Spleen (tissue), 11 donors: ENCODE measurements around the gene TGFB1. TPM values are rescaled to one million over a fixed set of nuclear protein-coding genes. Genes with fewer than 3 reads are reported as not detected.
"Not testable (repeated sequence)": the region's sequence is repeated elsewhere in the genome, so short reads cannot be mapped to it uniquely, and the experiment has no call there.

ENCODE experiments used
- DNase-seq: peaks from one replicate; pipeline ENCODE4 v3.0.0-alpha.2; 2020
- H3K27ac ChIP-seq, 8 donors: fragments of 200-600 bp; sonication (generic) in 7 of 8; 1 replicate in 4 of 8; 2 replicates in 4 of 8; pipeline versions ENCODE4 v1.5.0 to v1.8.0; 2016 to 2021; ENCODE audit warnings: inconsistent platforms in 4 of 8, mild to moderate bottlenecking in 4 of 8, moderate library complexity in 1 of 8
- H3K27me3 ChIP-seq, 7 donors: fragments of 200-600 bp; sonication (generic) in 6 of 7; replicated peaks in 1 of 7; 1 replicate in 4 of 7; 2 replicates in 3 of 7; pipeline versions ENCODE4 v1.5.0 to v1.8.0; 2016 to 2021; ENCODE audit warnings: inconsistent platforms in 3 of 7, mild to moderate bottlenecking in 1 of 7
- H3K36me3 ChIP-seq, 6 donors: fragments of 200-600 bp; sonication (generic) in 5 of 6; 1 replicate in 4 of 6; 2 replicates in 2 of 6; pipeline versions ENCODE4 v1.5.0 to v1.8.0; 2016 to 2021; ENCODE audit warnings: inconsistent platforms in 2 of 6
- H3K4me1 ChIP-seq, 6 donors: fragments of 200-600 bp; sonication (generic) in 5 of 6; 1 replicate in 3 of 6; 2 replicates in 3 of 6; pipeline versions ENCODE4 v1.5.0 to v1.8.0; 2016 to 2021; ENCODE audit warnings: inconsistent platforms in 3 of 6
- H3K4me3 ChIP-seq, 8 donors: fragments of 200-600 bp; sonication (generic) in 7 of 8; 1 replicate in 4 of 8; 2 replicates in 4 of 8; pipeline versions ENCODE4 v1.5.0 to v1.8.0; 2016 to 2021; ENCODE audit warnings: inconsistent platforms in 4 of 8, mild to moderate bottlenecking in 4 of 8, moderate library complexity in 2 of 8
- H3K9me3 ChIP-seq, 8 donors: fragments of 200-600 bp; sonication (generic) in 7 of 8; 1 replicate in 4 of 8; 2 replicates in 4 of 8; pipeline versions ENCODE4 v1.5.0 to v1.8.0; 2016 to 2021; ENCODE audit warnings: inconsistent platforms in 4 of 8
- POLR2A ChIP-seq, 3 donors: fragments of 450-650 bp; IDR thresholded peaks; one replicate each; pipeline ENCODE4 v1.5.1; 2017; ENCODE audit warnings: antibody characterized with exemption in 3 of 3, mild to moderate bottlenecking in 1 of 3
- POLR2AphosphoS5 ChIP-seq, 3 donors: sonication (generic); formaldehyde crosslinking; IDR thresholded peaks; one replicate each; pipeline ENCODE4 v1.5.1; 2017; ENCODE audit warnings: antibody characterized with exemption in 3 of 3
- WGBS, 5 donors: extraction: QIAGEN DNeasy Blood & Tissue Kit in 3 of 5; methylation state at CpG; one replicate each; pipeline versions ENCODE4 v1.1.5 to v1.1.7; 2013 to 2018; 5-methylcytosine and 5-hydroxymethylcytosine counted together
- intact Hi-C: fragments of 100-400 bp; cut with DNase I; formaldehyde crosslinking; loops from one replicate; pipeline ENCODE4 v1.15.0; 2023; ENCODE audit warnings: low total_unique reads
- polyA plus RNA-seq, 3 donors: library from polyadenylated mRNA; stranded (reverse); fragments of 200-250 nt; gene quantifications; one replicate each; pipeline ENCODE4 v1.2.1, GENCODE V29; 2013
- small RNA-seq, 4 donors: library from RNA; depleted of rRNA; stranded (forward); fragments of <200 nt; gene quantifications; one replicate each; pipeline ENCODE3, GENCODE V24; 2016
- total RNA-seq, 7 donors: library from RNA; depleted of rRNA in 3 of 7; stranded (reverse); fragments of >200 nt in 3 of 7; fragmentation: NEBNext Ultra II Directional in 4 of 7; extraction: Animal tissue kit (Norgen Biotek cat#: 25700) in 4 of 7; gene quantifications; one replicate each; pipeline versions ENCODE4 v1.1.0 to v1.2.1, GENCODE V29; 2016 to 2021
- TF ChIP-seq, protein P1 (sequence below), 11 experiments: fragments of 200-600 bp in 7 of 11; fragments of 450-650 bp in 4 of 11; sonication (generic) in 4 of 11; IDR thresholded peaks in 8 of 11; conservative IDR thresholded peaks in 3 of 11; 1 replicate in 7 of 11; 2 replicates in 4 of 11; pipeline versions ENCODE4 v1.4.0 to v1.8.0; 2016 to 2021; ENCODE audit warnings: antibody characterized with exemption in 11 of 11, inconsistent platforms in 4 of 11, mild to moderate bottlenecking in 1 of 11
- donor health status: healthy with polysubstance abuse.
- donor health status: DM: no; HTN: no; CAD: no; lungs with moderate emphysema.
- donor health status: DM: no; HTN: no; CAD: no.
- donor health status: Bipolar disorder and iron deficiency.
- donor health status: healthy.
- donor health status: DM: no; HTN: no; CAD: no.
- donor health status: DM: yes; HTN: yes; CAD: no.

TGFB1 gene
- total and polyA plus RNA-seq, 10 donors, result 23.0 to 147 (median 106) TPM

DNA sequence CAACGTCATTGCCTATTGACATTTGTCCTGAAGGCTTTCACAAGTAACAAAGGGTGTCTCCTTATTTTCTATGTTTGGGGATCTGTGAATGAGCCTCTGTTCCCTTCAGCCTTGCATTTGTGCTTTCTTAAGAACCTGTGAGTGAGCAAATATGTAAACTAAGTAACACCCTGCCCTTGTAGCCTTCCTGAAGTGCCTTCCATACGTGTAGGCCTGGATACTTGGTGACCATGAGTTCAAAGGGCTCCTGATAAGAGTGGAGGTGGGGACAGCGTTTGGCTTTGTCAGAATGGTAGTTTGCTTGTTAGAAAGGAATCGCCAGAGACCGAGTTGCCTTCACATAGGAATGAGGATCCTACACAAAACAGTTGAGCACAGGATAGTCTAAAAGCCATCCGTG, 58.2 kb downstream of the TGFB1 start:
- Histone ChIP-seq H3K27ac (peak overlapping the region in 4 of 8 donors; percentile 92 to 98 (median 96)), H3K9me3 (no peaks in the 10 kb centered on the region), H3K4me3 (no peak overlapping the region), H3K36me3 (peaks cover 10 to 100% (median 91%) of the 10 kb centered on the region in 6 donors), H3K27me3 (no peaks in the 10 kb centered on the region), H3K4me1 (peaks cover 30 to 52% (median 46%) of the 10 kb centered on the region in 6 donors)
- 79 to 89% (median 83%) methylated on average over 6 of the region's 6 CpGs for WGBS, 5 donors
- intact Hi-C loops, result no loop called here
- no peak for DNase-seq
- TF ChIP-seq POLR2A (IDR thresholded peaks at IDR 0.05), result no peak
- no peak for TF ChIP-seq POLR2AphosphoS5 (IDR thresholded peaks at IDR 0.05)
- TF ChIP-seq, protein P1, sequence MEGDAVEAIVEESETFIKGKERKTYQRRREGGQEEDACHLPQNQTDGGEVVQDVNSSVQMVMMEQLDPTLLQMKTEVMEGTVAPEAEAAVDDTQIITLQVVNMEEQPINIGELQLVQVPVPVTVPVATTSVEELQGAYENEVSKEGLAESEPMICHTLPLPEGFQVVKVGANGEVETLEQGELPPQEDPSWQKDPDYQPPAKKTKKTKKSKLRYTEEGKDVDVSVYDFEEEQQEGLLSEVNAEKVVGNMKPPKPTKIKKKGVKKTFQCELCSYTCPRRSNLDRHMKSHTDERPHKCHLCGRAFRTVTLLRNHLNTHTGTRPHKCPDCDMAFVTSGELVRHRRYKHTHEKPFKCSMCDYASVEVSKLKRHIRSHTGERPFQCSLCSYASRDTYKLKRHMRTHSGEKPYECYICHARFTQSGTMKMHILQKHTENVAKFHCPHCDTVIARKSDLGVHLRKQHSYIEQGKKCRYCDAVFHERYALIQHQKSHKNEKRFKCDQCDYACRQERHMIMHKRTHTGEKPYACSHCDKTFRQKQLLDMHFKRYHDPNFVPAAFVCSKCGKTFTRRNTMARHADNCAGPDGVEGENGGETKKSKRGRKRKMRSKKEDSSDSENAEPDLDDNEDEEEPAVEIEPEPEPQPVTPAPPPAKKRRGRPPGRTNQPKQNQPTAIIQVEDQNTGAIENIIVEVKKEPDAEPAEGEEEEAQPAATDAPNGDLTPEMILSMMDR (IDR thresholded peaks at IDR 0.05 in 8 of 11, conservative IDR thresholded peaks at IDR 0.05 in 3 of 11), result no peak

DNA sequence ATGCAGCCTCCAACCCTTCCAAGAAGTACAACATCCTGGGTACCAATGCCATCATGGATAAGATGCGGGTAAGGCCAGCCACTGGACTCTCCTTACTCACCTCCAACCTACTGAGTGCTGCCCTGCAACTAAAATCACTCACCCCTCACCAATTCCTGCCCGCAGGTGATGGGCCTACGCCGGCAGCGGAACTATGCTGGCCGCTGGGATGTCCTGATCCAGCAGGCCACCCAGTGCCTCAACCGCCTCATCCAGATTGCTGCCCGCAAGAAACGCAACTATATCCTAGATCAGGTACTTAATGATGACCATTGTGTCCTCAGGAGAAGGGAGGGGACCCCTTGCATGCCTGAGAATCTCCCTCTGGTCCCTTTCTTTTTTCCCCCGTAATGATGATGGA, 59.3 kb downstream of the TGFB1 start:
- H3K36me3 ChIP-seq, result peaks cover 10 to 100% (median 97%) of the 10 kb centered on the region in 6 donors
- no peak overlapping the region for H3K4me3 ChIP-seq
- peaks cover 22 to 41% (median 35%) of the 10 kb centered on the region in 6 donors for H3K4me1 ChIP-seq
- intact Hi-C loops, result no loop called here
- H3K27me3 ChIP-seq, result no peaks in the 10 kb centered on the region
- 95 to 100% (median 98%) methylated on average over 9 to 10 of the region's 10 CpGs for WGBS, 5 donors
- H3K9me3 ChIP-seq, result no peaks in the 10 kb centered on the region
- no peak for DNase-seq
- H3K27ac ChIP-seq, result peak overlapping the region in 1 of 8 donors; percentile 1
- TF ChIP-seq, protein P1 (IDR thresholded peaks at IDR 0.05 in 8 of 11, conservative IDR thresholded peaks at IDR 0.05 in 3 of 11), result no peak
- TF ChIP-seq POLR2A (IDR thresholded peaks at IDR 0.05) (no peak), POLR2AphosphoS5 (IDR thresholded peaks at IDR 0.05) (peak in 2 of 3 donors; percentile 23 to 48)

DNA sequence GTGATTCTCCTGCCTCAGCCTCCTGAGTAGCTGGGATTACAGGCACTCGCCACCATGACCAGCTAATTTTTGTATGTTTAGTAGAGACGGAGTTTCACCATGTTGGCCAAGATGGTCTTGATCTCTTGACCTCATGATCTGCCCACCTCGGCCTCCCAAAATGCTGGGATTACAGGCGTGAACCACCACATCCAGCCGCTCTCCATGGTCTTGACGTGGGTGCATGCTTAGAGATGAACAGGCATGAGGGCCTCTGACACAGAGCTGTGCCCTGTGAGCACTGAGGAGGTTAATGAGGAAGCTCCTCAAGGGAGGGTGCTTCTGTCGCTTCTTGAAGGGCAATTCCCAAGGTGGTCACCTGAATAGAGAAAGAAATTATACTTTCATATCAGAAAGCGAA, 63.9 kb downstream of the TGFB1 start:
- peaks cover 10 to 100% (median 97%) of the 10 kb centered on the region in 6 donors for H3K36me3 ChIP-seq
- 88 to 97% (median 96%) methylated on average over 8 of the region's 8 CpGs for WGBS, 5 donors
- intact Hi-C loops, DNase-seq, H3K27me3 ChIP-seq, H3K4me1 ChIP-seq, H3K9me3 ChIP-seq, H3K4me3 ChIP-seq, H3K27ac ChIP-seq: not testable (repeated sequence)

DNA sequence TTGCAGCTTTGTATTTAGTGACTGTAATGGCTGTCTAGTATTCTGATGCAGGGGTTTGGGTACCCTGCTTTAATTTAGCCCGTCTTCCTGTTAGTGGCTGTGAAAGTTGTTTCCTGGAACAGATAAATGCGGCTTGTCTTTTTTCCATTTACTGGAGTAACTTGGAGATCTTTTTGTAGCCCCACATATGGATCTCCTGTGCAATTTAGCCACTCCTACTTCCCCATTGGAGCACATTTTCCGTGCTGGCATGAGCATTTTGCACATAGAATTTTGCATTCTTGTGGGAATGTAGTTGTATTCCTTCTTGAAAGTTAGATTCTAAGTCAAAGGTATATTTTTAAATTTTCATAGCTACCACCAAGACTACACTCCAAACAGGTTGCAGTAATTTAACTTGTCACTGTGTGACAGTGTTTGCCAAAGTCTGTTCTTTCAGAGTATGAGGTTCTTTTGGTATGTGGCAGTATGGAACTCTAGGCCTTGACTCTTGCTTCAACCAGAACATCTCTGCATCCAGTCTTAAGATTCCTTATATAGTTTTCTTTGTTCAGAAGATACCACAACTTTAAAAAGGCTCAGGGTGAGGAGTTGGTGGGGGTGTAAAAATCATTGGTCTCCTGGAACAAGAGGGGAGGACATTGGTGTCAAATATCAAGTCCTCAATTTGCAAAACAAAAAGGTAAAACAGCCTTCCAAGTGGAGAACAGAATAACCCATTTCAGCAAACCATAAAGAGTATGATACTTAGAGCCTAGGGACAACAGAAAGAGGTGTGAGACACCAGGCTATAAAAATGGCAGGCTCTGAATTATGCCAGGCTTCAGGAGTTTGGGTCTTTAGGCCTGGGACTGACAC, 64.8 kb downstream of the TGFB1 start:
- WGBS, 5 donors, result 86 to 93% (median 88%) methylated on average over 3 of the region's 3 CpGs
- no peak for DNase-seq
- H3K27me3 ChIP-seq, result no peaks in the 10 kb centered on the region
- no peak overlapping the region for H3K27ac ChIP-seq
- intact Hi-C loops, result no loop called here
- H3K36me3 ChIP-seq, result peaks cover 14 to 100% (median 97%) of the 10 kb centered on the region in 6 donors
- no peaks in the 10 kb centered on the region for H3K9me3 ChIP-seq
- no peak for TF ChIP-seq POLR2A (IDR thresholded peaks at IDR 0.05)
- TF ChIP-seq, protein P1 (IDR thresholded peaks at IDR 0.05 in 8 of 11, conservative IDR thresholded peaks at IDR 0.05 in 3 of 11), result no peak
- TF ChIP-seq POLR2AphosphoS5 (IDR thresholded peaks at IDR 0.05), result no peak
- peaks cover 0 to 6% (median 0%) of the 10 kb centered on the region in 6 donors for H3K4me1 ChIP-seq
- no peak overlapping the region for H3K4me3 ChIP-seq

Small RNA genes within 50 kb of the gene (small RNA-seq; reads per million reads assigned to genes)
- 0 to 0.08 (median 0) reads per million in 4 donors for gene RN7SL34P

Other genes starting within 250 kb of the TGFB1 start
- gene CYP2F1, start 239.5 kb downstream of the TGFB1 start, total RNA-seq, result not detected
- not detected for gene CYP2F1, start 239.5 kb downstream of the TGFB1 start, polyA plus RNA-seq
- 10 to 100 TPM in 4 of 7 donors, 1 to 10 TPM in 3; 3.8 to 22.4 (median 10.4) TPM for gene CYP2S1, start 160.7 kb downstream of the TGFB1 start, total RNA-seq
- under 1 TPM; 0.62 to 0.93 (median 0.83) TPM for gene CYP2S1, start 160.7 kb downstream of the TGFB1 start, polyA plus RNA-seq
- 100 to 1,000 TPM in 3 of 7 donors, 10 to 100 TPM in 4; 48.4 to 135 (median 87.5) TPM for gene AXL, start 134.7 kb downstream of the TGFB1 start, total RNA-seq
- gene AXL, start 134.7 kb downstream of the TGFB1 start, polyA plus RNA-seq, result 1 to 10 TPM; 2.3 to 8.3 (median 5.0) TPM
- gene HNRNPUL1, start 89.5 kb downstream of the TGFB1 start, total RNA-seq, result 100 to 1,000 TPM; 161 to 213 (median 178) TPM
- gene HNRNPUL1, start 89.5 kb downstream of the TGFB1 start, polyA plus RNA-seq, result 100 to 1,000 TPM in 1 of 3 donors, 10 to 100 TPM in 2; 53.9 to 102 (median 64.4) TPM
- gene CCDC97, start 43.8 kb downstream of the TGFB1 start, total RNA-seq, result 10 to 100 TPM; 20.5 to 38.2 (median 29.7) TPM
- 10 to 100 TPM; 12.7 to 18.9 (median 14.5) TPM for gene CCDC97, start 43.8 kb downstream of the TGFB1 start, polyA plus RNA-seq
- gene B9D2, start 10.2 kb upstream of the TGFB1 start, total RNA-seq, result 10 to 100 TPM in 1 of 7 donors, 1 to 10 TPM in 6; 7.5 to 10.2 (median 8.4) TPM
- gene B9D2, start 10.2 kb upstream of the TGFB1 start, polyA plus RNA-seq, result 10 to 100 TPM in 2 of 3 donors, 1 to 10 TPM in 1; 8.6 to 11.9 (median 10.5) TPM
- 10 to 100 TPM; 19.3 to 62.0 (median 23.5) TPM for gene TMEM91, start 22.6 kb upstream of the TGFB1 start, total RNA-seq
- 10 to 100 TPM; 13.4 to 37.1 (median 34.4) TPM for gene TMEM91, start 22.6 kb upstream of the TGFB1 start, polyA plus RNA-seq
- 10 to 100 TPM; 10.1 to 21.0 (median 14.0) TPM for gene EXOSC5, start 43.4 kb upstream of the TGFB1 start, total RNA-seq
- 10 to 100 TPM; 32.1 to 53.8 (median 42.3) TPM for gene EXOSC5, start 43.4 kb upstream of the TGFB1 start, polyA plus RNA-seq
- 10 to 100 TPM; 10.3 to 55.6 (median 28.3) TPM for gene BCKDHA, start 43.9 kb upstream of the TGFB1 start, total RNA-seq
- 10 to 100 TPM; 28.0 to 34.9 (median 29.9) TPM for gene BCKDHA, start 43.9 kb upstream of the TGFB1 start, polyA plus RNA-seq
- 10 to 100 TPM in 6 of 7 donors, 1 to 10 TPM in 1; 7.0 to 30.3 (median 11.4) TPM for gene B3GNT8, start 73.5 kb upstream of the TGFB1 start, total RNA-seq
- 1 to 10 TPM; 1.8 to 9.8 (median 4.0) TPM for gene B3GNT8, start 73.5 kb upstream of the TGFB1 start, polyA plus RNA-seq
- 10 to 100 TPM; 25.6 to 34.4 (median 30.4) TPM for gene DMAC2, start 86.0 kb upstream of the TGFB1 start, total RNA-seq
- gene DMAC2, start 86.0 kb upstream of the TGFB1 start, polyA plus RNA-seq, result 10 to 100 TPM; 19.2 to 36.5 (median 27.7) TPM
- gene ERICH4, start 89.2 kb upstream of the TGFB1 start, total RNA-seq, result under 1 TPM in 1 of 7 donors, not detected in 6; 0.65 TPM
- gene ERICH4, start 89.2 kb upstream of the TGFB1 start, polyA plus RNA-seq, result not detected
- gene CEACAM21, start 222.2 kb upstream of the TGFB1 start, total RNA-seq, result 10 to 100 TPM; 12.1 to 22.9 (median 20.0) TPM
- 10 to 100 TPM; 10.3 to 21.0 (median 17.4) TPM for gene CEACAM21, start 222.2 kb upstream of the TGFB1 start, polyA plus RNA-seq